IMR-90 (cell line): ENCODE results near the gene GALNT16. TPM values are rescaled to one million over a fixed set of nuclear protein-coding genes. Genes with fewer than 3 reads are reported as not detected.
A peak's percentile ranks its signal among the peaks of the same experiment; 100 is the strongest.

Experiments used
- ATAC-seq: fragments of 200-7000 bp; cut with Tn5 transposase; 2 replicates; pipeline ENCODE4 v1.9.1; 2020; ENCODE audit warnings: low read depth, mild to moderate bottlenecking, moderate library complexity
- BruUV-seq: library from RNA; stranded (reverse); fragments of 400-500 nt; replicated peaks from 2 replicates; lab custom pipeline; 2021; lab: Mats Ljungman, UMichigan
- CTCF ChIA-PET: fragments of 300-600 bp; formaldehyde crosslinking; extraction: SDS; loops from one replicate; lab custom pipeline; 2021; ENCODE audit warnings: antibody characterized with exemption; lab: Yijun Ruan, JAX
- POLR2A ChIA-PET: fragments of 300-600 bp; sonication (Branson Sonifier 250); formaldehyde crosslinking; loops from one replicate; lab custom pipeline; 2022; ENCODE audit warnings: antibody characterized with exemption; ENCODE audit not compliant: unreplicated experiment; lab: Charles Lee
- DNase-seq: peaks from one replicate; pipeline ENCODE4 v3.0.0; 2013
- H2AFZ ChIP-seq: replicated peaks from 2 replicates; pipeline ENCODE3; 2013; ENCODE audit warnings: low read length, mild to moderate bottlenecking; ENCODE audit not compliant: poor library complexity
- H2AK5ac ChIP-seq: 2 replicates; pipeline ENCODE4 v1.6.1; 2013; ENCODE audit warnings: low read depth, low read length, inconsistent platforms
- H2AK9ac ChIP-seq: replicated peaks from 2 replicates; pipeline ENCODE3; 2013; ENCODE audit warnings: mild to moderate bottlenecking, low read depth, low read length, moderate library complexity; ENCODE audit not compliant: poor library complexity
- H2BK120ac ChIP-seq: 2 replicates; pipeline ENCODE4 v1.6.1; 2013; ENCODE audit warnings: low read depth, low read length, inconsistent platforms
- H2BK15ac ChIP-seq: 3 replicates; pipeline ENCODE4 v1.6.1; 2013; ENCODE audit warnings: low read depth, low read length, inconsistent platforms
- H2BK20ac ChIP-seq: 2 replicates; pipeline ENCODE4 v1.6.1; 2013; ENCODE audit warnings: low read depth, mild to moderate bottlenecking, inconsistent platforms, low read length, moderate library complexity
- H2BK5ac ChIP-seq: 2 replicates; pipeline ENCODE4 v1.6.1; 2013; ENCODE audit warnings: mild to moderate bottlenecking, low read depth, low read length, inconsistent platforms; ENCODE audit not compliant: poor library complexity, severe bottlenecking
- H3K14ac ChIP-seq: replicated peaks from 2 replicates; pipeline ENCODE4 v1.6.1; 2013; ENCODE audit warnings: low read depth, low read length, inconsistent platforms
- H3K18ac ChIP-seq: 2 replicates; pipeline ENCODE4 v1.6.1; 2013; ENCODE audit warnings: low read depth, low read length, control low read depth
- H3K23ac ChIP-seq: 2 replicates; pipeline ENCODE4 v1.6.1; 2013; ENCODE audit warnings: low read depth, low read length, inconsistent platforms
- H3K27ac ChIP-seq: 2 replicates; pipeline ENCODE4 v1.5.1; 2013; ENCODE audit warnings: mild to moderate bottlenecking, control low read depth, low read length; ENCODE audit not compliant: insufficient read depth
- H3K27me3 ChIP-seq: 2 replicates; pipeline ENCODE4 v1.6.1; 2013; ENCODE audit warnings: low read length; ENCODE audit not compliant: control insufficient read depth, insufficient read depth
- H3K36me3 ChIP-seq: 2 replicates; pipeline ENCODE4 v1.6.1; 2013; ENCODE audit warnings: low read length, mixed read lengths; ENCODE audit not compliant: control insufficient read depth, insufficient read depth
- H3K4ac ChIP-seq: 2 replicates; pipeline ENCODE4 v1.6.1; 2013; ENCODE audit warnings: low read depth, low read length, inconsistent platforms
- H3K4me1 ChIP-seq: 2 replicates; pipeline ENCODE4 v1.6.1; 2013; ENCODE audit warnings: low read length, mixed read lengths; ENCODE audit not compliant: control insufficient read depth, insufficient read depth
- H3K4me2 ChIP-seq: 2 replicates; pipeline ENCODE4 v1.6.1; 2013; ENCODE audit warnings: low read depth, mild to moderate bottlenecking, control low read depth, low read length, moderate library complexity
- H3K4me3 ChIP-seq: 2 replicates; pipeline ENCODE4 v1.5.1; 2013; ENCODE audit warnings: low read depth, mild to moderate bottlenecking, control low read depth, low read length, moderate library complexity; ENCODE audit not compliant: insufficient read depth
- H3K56ac ChIP-seq: 2 replicates; pipeline ENCODE4 v1.6.1; 2013; ENCODE audit warnings: low read length, inconsistent platforms; ENCODE audit not compliant: insufficient read depth; ENCODE audit errors: extremely low read depth
- H3K79me1 ChIP-seq, 2 experiments: 2 replicates each; pipeline ENCODE4 v1.6.1; 2013; ENCODE audit warnings: low read length in 2 of 2, inconsistent platforms in 1 of 2, low read depth in 1 of 2
- H3K9ac ChIP-seq: 2 replicates; pipeline ENCODE4 v1.6.1; 2013; ENCODE audit warnings: low read depth, low read length, control low read depth
- H3K9me1 ChIP-seq: 2 replicates; pipeline ENCODE4 v1.6.1; 2013; ENCODE audit warnings: low read length, inconsistent platforms; ENCODE audit not compliant: insufficient read depth
- H3K9me3 ChIP-seq: 2 replicates; pipeline ENCODE4 v1.6.1; 2013; ENCODE audit warnings: low read length; ENCODE audit not compliant: control insufficient read depth, insufficient read depth
- H4K20me1 ChIP-seq: 2 replicates; pipeline ENCODE4 v1.6.1; 2013; ENCODE audit warnings: low read length, inconsistent platforms; ENCODE audit not compliant: insufficient read depth
- H4K5ac ChIP-seq: 2 replicates; pipeline ENCODE4 v1.6.1; 2013; ENCODE audit warnings: mild to moderate bottlenecking, low read depth, low read length, control low read depth
- H4K8ac ChIP-seq, 2 experiments: 2 replicates each; pipeline ENCODE4 v1.6.1; 2013; ENCODE audit warnings: low read depth in 2 of 2, low read length in 2 of 2, control low read depth in 1 of 2, inconsistent platforms in 1 of 2
- H4K91ac ChIP-seq: 2 replicates; pipeline ENCODE4 v1.6.1; 2013; ENCODE audit warnings: low read depth, low read length, inconsistent platforms; ENCODE audit not compliant: insufficient read depth
- CEBPB ChIP-seq: IDR thresholded peaks from 2 replicates; pipeline ENCODE4 v1.6.1; 2012; ENCODE audit warnings: low read depth, low read length, improper control_type of control experiment
- POLR2A ChIP-seq: IDR thresholded peaks from 2 replicates; pipeline ENCODE4 v1.6.1; 2012; ENCODE audit warnings: mild to moderate bottlenecking, low read depth, low read length
- WGBS, 2 experiments: methylation state at CpG; one replicate each; pipeline versions ENCODE4 v1.1.5 to v1.1.7; 2013; ENCODE audit warnings: missing lambda C conversion rate in 2 of 2; ENCODE audit not compliant: insufficient read length in 1 of 2; ENCODE audit errors: extremely low coverage in 2 of 2; 5-methylcytosine and 5-hydroxymethylcytosine counted together
- dilution Hi-C: fragments of 300-500 bp; cut with HindIII; formaldehyde crosslinking; loops from one replicate; pipeline ENCODE4 v1.14.3; 2018; ENCODE audit warnings: low sequenced_read_pairs; ENCODE audit not compliant: unreplicated experiment
- in situ Hi-C: fragments of 300-500 bp; cut with MboI; formaldehyde crosslinking; loops from 3 replicates; pipeline ENCODE4 v1.14.3; 2019; ENCODE audit warnings: low sequenced_read_pairs, inconsistent platforms, mixed read lengths
- intact Hi-C: fragments of 100-400 bp; cut with micrococcal nuclease; formaldehyde crosslinking; loops from 2 replicates; pipeline ENCODE4 v1.10.0; 2022
- polyA plus RNA-seq, 3 experiments: library from polyadenylated mRNA; depleted of rRNA; stranded (reverse); fragments of >200 nt; gene quantifications; 2 replicates each; pipeline ENCODE4 v1.2.3, GENCODE V29; 2012; ENCODE audit warnings: low replicate concordance in 1 of 3
- total RNA-seq: library from RNA; depleted of rRNA; stranded (reverse); fragments of >200 nt; gene quantifications from 2 replicates; pipeline ENCODE4 v1.2.3, GENCODE V29; 2012

The GALNT16 gene
- total and polyA plus RNA-seq, 2 of the 4 experiments (the other 2 are of a cell fraction): 0.36 to 1.5 TPM

- no peaks in the 10 kb centered on the region for H4K20me1 ChIP-seq
- DNase-seq (peak; percentile 75), ATAC-seq (peak; percentile 59)
- H3K9ac ChIP-seq: no peak overlapping the region
- H2BK5ac ChIP-seq: peak overlapping the region; percentile 57
- 0 out of 2 replicates have a peak overlapping the region, but pooled peaks have one; percentile 39 for H3K23ac ChIP-seq
- no CpG with 5 or more reads among the region's 2 CpGs for WGBS, 2 experiments
- H3K36me3 ChIP-seq: no peaks in the 10 kb centered on the region
- 0 out of 2 replicates have a peak overlapping the region, but pooled peaks have one; percentile 45 for H2AK5ac ChIP-seq
- CTCF ChIA-PET: no interaction called here
- H3K4ac ChIP-seq: peak overlapping the region; percentile 44; the same call in 1 of the 2 replicates
- H3K56ac ChIP-seq: no peak overlapping the region
- peak overlapping the region; percentile 69 for H3K14ac ChIP-seq
- peaks cover 10% of the 10 kb centered on the region for H3K4me1 ChIP-seq
- no peak overlapping the region for H4K5ac ChIP-seq
- H2BK20ac ChIP-seq: peak overlapping the region; percentile 38; the same call in 1 of the 2 replicates
- no peak overlapping the region for H3K4me3 ChIP-seq
- H3K9me1 ChIP-seq: peaks cover 30% of the 10 kb centered on the region
- no peak overlapping the region for H3K18ac ChIP-seq
- H2AK9ac ChIP-seq: no peak overlapping the region
- no peak overlapping the region for H2BK15ac ChIP-seq
- no TSS peak for BruUV-seq
- H2BK120ac ChIP-seq: peak overlapping the region; percentile 13; the same call in 1 of the 2 replicates
- in situ Hi-C loops: loop anchor here (25.0 kb wide), 1 partner anchor 469 kb away; no protein-coding TSS in a partner anchor
- H3K27me3 ChIP-seq: peaks cover 4% of the 10 kb centered on the region; the same call in 1 of the 2 replicates
- peak overlapping the region; percentile 75 for H2AFZ ChIP-seq
- peaks cover 0 to 4% of the 10 kb centered on the region in 2 experiments; a peak in 1 of 4 replicates for H3K79me1 ChIP-seq
- POLR2A ChIA-PET: no interaction called here
- no peak overlapping the region; the same call in 1 of the 2 replicates for H3K4me2 ChIP-seq
- no peaks in the 10 kb centered on the region for H3K9me3 ChIP-seq
- H4K91ac ChIP-seq: no peak overlapping the region
- no peak for TF ChIP-seq POLR2A
- peak; percentile 88 for TF ChIP-seq CEBPB
- intact Hi-C loops: loop anchor here (5.0 kb wide), 1 partner anchor 49 kb away; no protein-coding TSS in a partner anchor
- H3K27ac ChIP-seq: no peak overlapping the region
- no peak overlapping the region for H4K8ac ChIP-seq
- dilution Hi-C loops: no loop called here
These were observed 8.3 kb downstream of the GALNT16 start for GRCh38 chr14:69268223-69268622.
